VCaP (cell line): Measurements from ENCODE around the gene RER1.

Experiments
- H3K27ac ChIP-seq: fragments of 450-650 bp; 2 replicates; pipeline ENCODE4 v1.5.1; 2017
- TF ChIP-seq, protein P1 (sequence below): fragments of 450-650 bp; conservative IDR thresholded peaks from 2 replicates; pipeline ENCODE4 v1.5.1; 2017; ENCODE audit warnings: mild to moderate bottlenecking, moderate library complexity

RER1 gene

DNA sequence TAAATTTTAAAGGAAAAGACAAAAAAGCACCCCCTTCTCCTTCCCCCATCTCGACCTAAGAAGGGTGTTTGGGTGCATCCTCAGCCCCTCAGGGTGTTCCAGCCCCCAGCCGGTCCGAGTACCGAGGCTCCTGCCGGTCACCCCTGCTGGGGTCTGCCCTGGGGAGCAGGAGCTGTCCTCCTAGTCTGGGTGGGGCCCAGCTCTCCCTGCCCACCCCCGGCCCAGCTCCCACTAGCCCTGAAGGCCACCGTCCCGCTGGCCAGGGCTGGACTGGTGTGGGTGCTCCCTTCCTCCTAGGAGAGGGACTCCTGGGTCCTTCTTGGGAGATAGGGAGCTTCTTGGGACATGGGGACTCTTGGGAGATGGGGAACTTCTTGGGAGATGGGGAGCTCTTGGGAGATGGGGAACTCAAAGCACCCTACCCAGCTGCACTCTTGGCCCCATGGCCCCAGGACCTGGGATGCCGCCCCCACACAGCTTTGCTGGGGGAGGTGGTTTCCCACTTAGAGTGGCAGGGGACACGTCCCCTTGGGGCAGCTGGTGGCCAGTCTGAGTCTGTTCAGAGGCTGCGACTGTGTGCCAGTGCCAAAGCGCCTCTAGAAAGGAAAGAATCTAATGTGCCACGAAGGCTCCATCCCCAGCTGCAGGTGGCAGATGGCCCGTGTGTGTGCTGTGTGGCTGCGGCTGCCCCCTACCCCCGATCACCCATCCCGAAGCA, 44.8 kb upstream of the RER1 start:
- TF ChIP-seq, protein P1, sequence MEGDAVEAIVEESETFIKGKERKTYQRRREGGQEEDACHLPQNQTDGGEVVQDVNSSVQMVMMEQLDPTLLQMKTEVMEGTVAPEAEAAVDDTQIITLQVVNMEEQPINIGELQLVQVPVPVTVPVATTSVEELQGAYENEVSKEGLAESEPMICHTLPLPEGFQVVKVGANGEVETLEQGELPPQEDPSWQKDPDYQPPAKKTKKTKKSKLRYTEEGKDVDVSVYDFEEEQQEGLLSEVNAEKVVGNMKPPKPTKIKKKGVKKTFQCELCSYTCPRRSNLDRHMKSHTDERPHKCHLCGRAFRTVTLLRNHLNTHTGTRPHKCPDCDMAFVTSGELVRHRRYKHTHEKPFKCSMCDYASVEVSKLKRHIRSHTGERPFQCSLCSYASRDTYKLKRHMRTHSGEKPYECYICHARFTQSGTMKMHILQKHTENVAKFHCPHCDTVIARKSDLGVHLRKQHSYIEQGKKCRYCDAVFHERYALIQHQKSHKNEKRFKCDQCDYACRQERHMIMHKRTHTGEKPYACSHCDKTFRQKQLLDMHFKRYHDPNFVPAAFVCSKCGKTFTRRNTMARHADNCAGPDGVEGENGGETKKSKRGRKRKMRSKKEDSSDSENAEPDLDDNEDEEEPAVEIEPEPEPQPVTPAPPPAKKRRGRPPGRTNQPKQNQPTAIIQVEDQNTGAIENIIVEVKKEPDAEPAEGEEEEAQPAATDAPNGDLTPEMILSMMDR: no peak
- H3K27ac ChIP-seq: no peak overlapping the region

DNA sequence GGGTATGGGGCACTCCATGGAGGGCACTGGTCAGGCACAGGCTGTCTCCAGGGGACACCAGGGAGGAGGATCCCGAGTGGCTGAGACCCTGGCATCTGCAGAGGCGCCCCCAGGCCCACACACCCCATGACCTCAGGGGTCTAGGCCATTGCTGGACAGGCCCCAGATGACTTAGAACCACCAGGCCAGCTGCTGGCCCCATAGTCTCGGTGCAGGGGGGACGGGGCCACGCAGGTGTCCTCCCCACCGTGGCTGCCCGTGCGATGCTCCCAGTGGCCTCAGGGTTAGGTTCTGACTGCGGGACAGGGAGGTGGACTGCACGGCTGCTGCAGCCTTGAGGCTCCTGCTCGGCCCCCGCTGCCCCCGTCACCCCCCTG, 44.2 kb upstream of the RER1 start:
- no peak overlapping the region for H3K27ac ChIP-seq
- TF ChIP-seq, protein P1: no peak

DNA sequence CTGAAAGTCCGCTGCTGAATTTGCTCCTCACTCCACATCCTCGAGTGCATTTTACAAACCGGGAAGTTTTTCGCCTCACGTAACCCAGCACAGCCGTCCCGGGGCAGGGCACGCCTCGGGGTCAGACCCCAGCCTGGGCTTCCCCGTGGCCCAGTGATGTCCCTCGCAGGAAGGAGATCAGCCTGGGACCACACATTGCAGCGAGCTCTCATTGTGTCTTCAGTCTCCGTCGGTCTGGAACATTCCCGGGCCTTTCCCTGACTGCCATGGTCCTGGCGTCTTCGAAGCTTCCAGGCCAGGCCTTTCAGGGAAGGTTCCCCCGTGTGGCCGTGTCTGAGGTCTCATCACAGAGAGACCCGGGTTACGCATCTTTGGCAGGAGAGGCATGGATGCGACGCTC, 43.7 kb upstream of the RER1 start:
- H3K27ac ChIP-seq: no peak overlapping the region
- TF ChIP-seq, protein P1: no peak

DNA sequence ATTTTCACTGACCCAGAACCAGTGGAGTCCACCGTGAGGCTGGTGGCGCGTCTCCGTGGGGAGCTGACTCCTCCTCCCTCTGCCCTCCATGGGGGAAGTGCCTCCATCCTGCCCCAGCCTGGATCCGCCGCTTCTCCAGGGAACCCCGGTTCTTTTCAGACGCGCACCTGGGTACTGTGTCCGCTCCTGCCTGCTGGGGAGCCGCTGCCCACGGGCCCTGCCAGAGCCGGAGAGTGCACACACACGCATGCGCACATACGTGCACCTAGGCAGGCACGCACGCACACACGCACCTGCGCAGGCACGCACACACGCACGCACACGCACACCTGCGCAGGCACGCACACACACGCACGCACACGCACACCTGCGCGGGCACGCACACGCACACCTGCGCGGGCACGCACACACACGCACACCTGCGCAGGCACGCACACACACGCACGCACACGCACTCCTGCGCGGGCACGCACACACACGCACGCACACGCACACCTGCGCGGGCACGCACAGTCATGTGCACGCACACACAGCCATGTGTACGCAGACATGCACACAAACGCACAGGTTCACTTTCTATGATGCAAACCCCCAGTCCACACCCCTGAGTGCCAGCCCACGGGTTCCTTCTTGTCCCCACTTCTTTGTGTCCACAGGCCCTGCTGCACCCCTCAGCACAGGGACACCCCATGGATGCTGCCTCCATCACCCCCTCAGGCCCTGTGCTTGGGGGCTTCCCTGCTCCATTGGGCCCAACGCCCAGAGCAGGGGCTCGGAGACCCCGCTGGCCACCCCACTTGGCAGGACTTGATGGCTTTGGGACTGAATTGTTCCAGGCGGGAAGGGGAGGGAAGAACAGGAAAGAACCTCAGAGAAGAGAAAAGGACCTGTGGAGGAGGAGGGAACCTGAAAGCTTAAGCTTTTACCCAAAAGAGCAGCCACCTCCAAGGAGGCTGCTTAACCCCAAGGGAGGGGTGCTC, 43.0 kb upstream of the RER1 start:
- TF ChIP-seq, protein P1: no peak

DNA sequence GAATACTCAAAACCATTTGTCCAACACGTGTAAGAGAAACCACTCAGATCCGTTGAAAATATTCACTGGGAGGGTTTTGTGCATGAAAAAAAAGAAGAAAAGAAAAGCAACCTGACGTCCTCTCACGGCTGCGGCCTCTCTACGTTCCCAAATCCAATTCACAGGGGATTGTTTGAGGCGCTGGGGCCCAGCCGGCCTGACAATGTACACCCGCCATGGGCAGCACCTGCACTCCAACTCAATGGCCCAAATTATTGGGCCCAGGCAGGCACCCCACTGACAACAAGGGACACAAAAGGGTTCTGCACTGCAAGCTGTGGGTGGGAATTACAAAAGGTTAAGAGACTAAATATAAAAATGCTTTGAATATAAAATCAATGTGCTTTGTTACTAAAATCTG, 41.8 kb upstream of the RER1 start:
- no peak overlapping the region for H3K27ac ChIP-seq
- TF ChIP-seq, protein P1: no peak

More for the DNA sequence above, 43.0 kb upstream of the RER1 start:
- no peak overlapping the region for H3K27ac ChIP-seq

DNA sequence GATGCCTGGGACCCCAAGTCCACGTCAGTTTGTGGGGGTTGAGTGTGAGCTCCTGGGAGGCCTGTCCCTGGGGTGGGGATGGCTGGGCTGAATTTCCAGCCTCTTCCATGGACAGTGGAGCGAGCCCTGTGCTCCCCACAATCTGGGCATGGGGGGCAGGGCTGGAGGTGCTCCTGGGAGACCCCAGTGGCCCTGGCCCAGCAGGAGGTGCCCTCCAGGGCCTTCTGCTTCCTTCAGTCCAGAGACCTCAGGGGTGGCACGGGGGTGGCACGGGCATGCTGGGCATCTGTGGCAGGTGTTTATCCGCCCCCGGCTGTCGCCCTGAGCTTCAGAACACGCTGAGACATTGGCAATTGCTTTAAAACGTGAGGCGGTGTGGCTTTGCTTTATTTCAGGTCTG, 41.1 kb upstream of the RER1 start:
- TF ChIP-seq, protein P1: no peak
- H3K27ac ChIP-seq: no peak overlapping the region

DNA sequence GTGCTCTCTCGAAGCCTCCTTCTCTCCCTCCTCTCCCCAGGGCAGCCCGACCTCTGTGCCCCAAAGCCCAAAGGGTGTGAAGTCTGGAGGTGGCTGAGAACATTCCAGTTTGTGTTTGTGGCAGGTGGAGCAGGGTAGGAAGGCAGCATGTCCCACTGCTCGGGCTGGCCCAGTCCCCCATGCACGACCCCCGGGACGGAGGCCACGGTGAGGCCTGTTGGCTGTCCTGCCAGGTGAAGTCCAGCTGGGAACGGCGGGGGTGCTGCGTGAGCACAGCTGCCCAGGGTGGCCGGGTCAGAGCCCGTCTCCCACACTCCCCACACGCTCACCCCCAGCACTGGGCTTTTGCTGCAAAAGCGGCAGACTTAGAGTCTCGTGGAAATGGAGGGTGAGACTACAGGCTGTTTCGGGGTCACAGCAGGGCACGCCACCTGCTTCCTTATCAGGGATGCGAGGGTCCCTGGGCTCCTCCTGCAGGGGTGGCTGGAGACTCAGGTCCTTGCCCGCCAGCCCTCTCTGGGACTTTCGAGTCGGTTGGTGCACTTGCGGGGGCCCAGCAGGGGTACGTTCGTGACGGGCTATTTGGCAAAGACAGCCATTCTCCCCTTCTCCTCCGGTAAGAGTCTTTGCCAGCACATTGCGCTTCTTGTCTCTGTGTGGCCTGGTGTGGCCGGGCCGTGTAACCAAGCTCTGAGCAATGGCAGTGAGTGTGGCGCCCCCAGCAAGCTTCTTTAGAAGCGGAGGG, 40.6 kb upstream of the RER1 start:
- no peak overlapping the region for H3K27ac ChIP-seq
- TF ChIP-seq, protein P1: no peak
